ENCODE measurements around the gene IKBKG.
"Not testable (repeated sequence)": the region's sequence is repeated elsewhere in the genome, so short reads cannot be mapped to it uniquely, and the experiment has no call there.

The IKBKG gene

DNA sequence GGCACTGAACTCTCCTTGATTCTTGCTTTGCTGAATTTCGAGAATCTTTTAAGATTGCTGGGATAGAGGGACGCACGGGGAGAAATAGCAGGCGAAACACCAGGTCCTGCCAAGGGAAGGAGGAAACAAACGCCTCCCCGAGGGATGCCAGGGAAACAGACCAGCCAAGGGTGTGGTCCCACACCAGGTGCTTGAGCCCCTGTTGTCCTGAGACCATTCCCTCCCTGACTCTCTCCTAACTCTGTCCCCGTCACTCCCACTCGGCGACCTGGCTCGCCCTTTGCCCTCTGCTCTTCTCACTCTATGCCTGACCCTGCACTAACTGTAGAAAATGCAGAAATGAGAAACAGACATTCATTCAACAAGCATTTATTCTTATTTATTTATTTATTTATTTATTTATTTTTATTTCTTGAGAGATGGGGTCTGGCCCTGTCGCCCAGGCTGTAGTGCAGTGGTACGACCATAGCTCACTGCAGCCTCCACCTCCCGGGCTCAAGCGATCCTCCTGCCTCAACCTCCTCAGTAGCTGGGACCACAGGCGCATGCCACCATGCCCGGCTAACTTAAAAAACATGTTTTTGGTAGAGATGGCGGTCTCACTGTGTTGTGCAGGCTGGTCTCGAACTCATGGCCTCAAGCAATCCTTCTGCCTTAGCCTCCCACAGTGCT, 55.5 kb downstream of the IKBKG start:
- DNase-seq, result no peak

DNA sequence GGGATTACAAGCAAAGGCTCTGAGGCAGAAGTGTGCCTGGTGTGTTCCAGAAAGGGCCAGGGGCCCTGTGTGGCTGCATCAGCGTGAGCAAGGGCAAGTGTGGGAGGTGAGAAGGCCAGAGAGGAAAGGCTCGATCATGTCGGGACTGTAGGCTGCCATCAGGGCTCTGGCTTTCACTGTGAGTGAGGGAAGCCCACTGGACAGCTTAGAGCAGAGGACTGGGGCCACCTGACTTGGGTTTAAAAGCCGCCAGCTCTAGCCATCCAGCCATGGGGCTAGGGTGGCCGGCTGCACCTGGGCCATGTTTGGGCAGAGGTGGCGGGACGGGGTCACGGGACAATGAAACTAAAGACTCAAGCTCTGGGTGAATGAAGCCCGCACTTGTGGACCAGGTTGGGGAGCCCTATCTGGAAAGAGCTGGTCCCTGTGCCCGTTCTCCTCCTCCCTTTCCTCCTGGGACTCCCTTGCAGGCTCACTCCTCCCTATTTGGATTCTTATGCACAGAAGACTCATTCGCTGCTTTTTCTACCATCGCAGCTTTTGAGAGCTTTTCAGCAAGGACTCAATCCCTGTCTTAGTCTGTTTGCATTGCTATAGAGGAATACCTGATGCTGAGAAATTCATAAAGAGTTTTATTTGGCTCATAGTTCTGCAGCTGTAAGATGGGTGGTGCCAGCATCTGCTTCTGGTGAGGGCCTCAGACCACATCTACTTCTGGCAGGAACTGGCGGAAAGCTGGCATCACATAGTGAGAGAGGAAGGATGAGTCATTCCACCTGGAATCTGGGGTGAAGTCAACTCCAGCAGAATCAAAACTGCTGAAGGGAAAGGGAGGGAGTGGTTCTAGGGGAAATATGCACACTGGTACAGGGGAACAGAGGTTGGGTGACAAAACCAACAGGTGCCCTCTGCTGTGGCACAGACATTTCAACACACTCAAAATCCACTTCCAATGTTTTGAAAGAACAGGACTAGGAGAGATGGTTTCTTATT, 56.3 kb downstream of the IKBKG start:
- DNase-seq, result peak in 3 of 56 donors; percentile 0 to 1 (median 1)

DNA sequence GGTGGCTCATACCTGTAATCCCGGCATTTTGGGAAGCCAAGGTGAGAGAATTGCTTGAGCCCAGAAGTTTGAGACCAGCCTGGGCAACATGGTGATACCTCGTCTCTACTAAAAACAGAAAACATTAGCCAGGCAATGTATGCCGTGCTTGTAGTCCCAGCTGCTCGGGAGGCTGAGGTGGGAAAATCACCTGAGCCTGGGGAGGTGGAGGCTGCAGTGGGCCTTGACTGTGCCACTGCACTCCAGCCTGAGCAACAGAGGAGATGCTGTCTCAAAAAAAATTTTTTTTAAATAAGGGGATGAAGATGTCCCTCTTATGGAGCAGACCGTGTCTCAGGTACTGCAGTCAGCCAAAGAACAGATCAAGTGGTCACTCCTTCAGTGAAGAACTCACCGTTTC, 58.1 kb downstream of the IKBKG start:
- no peak for DNase-seq

DNA sequence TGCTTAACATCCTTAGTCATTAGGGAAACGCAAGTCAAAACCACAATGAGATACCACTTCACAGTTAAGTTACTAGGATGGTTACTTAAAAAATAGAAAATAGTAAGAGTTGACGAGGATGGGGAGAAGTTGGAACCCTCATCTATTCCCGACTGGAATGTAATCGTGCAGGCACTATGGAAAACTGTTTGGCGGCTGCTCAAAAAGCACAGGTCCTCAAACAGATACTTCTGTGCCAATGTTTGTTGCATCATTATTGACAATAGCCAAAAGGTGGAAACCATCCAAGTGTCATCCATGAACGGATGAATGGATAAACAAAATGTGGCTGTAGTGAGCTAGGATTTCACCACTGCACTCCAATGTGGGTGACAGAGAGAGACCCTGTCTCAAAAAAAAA, 60.0 kb downstream of the IKBKG start:
- peak in 1 of 56 donors; percentile 0 for DNase-seq

DNA sequence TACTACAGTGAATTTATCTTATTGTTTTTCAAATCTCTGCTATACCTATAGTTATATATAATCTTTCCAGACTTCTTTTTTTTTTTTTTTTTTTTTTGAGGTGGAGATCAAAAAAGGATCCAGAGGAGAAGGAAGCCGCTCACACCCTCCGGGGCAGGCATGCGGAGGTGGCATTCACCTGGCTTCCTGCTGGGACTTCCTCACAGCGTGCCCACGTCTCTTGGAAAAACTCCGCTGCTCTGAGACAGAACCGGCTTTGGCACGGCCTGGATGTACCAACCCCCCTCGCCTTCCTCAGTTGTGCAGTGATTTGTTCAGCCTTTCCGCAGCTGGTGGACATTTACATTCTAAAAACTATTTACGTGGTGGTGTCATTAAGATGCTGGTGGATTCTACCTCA, 60.6 kb downstream of the IKBKG start:
- not testable (repeated sequence) for DNase-seq

DNA sequence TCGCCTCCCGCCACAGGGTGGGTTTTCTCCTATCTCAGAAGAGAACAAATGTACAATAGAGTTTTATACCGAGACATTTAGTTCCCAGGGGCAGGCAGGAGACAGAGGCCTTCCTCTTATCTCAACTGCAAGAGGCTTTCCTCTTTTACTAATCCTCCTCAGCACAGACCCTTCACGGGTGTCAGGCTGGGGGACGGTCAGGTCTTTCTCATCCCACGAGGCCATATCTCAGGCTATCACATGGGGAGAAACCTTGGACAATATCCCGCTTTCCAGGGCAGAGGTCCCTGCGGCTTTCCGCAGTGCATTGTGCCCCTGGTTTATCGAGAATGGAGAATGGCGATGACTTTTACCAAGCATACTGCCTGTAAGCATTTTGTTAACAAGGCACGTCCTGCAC, 61.4 kb downstream of the IKBKG start:
- DNase-seq, result not testable (repeated sequence)

DNA sequence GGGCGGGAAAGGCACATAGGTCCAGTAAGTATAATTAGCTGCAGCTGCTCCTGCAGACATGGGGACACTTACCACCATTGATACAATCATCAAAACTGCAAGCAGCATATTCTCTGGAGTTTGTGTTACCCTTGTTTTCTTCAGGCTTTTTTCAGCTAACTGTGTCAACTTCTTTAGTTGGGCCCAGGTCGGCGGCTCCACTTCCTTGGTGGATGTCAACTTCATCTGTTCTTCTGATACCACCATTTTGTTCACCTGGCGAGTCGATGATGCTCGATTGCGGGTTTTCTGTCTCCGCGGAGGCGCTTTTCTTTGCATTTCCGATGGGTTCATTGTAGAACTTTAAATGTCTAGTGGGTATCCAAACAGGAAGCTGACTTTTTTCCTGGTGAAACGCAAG, 63.7 kb downstream of the IKBKG start:
- DNase-seq, result not testable (repeated sequence)

DNA sequence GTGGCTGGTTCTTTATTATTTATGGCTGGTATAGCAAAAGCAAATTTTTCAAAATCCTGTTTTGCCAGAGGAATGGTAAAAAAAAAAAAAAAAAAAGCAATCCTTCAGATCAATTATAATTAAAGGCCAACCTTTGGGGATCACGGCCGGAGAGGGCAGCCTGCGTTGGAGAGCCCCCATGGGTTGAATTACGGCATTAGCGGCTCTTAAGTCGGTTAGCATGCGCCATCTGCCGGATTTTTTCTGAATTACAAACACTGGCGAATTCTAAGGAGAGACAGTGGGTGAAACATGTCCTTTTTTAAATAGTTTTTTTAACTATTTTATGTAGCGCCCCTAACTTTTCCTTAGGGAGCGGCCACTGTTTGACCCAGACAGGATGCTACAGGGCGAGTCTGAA, 66.2 kb downstream of the IKBKG start:
- not testable (repeated sequence) for DNase-seq

Data from nucleus accumbens (tissue), 56 donors.